GM19328 (cell line): ENCODE data around the gene TMEM236.

ENCODE experiments used
- ATAC-seq: cut with Tn5 transposase; IDR thresholded peaks from one replicate; pipeline ENCODE4 v1.9.1; 2021; ENCODE audit warnings: mild to moderate bottlenecking, moderate library complexity; ENCODE audit not compliant: unreplicated experiment

Gene TMEM236

DNA sequence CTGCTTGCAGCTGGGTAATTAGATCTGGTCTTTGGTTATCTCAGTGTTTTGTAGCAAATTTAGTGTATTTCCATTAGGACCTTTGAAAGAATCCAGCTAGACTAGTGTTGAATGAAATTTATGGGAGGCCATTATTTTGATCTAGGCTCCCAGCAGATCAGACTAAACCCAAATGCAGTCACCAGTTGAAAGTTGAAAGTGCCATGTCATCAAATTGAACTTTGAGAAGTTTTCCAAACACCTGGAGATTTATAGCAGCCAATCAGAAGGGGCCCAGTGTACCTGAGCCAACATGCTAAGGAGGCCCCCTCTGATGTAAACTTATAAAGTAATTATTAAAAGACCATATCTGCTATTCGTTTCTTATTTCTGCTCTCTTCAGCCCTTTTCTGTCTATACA lies 11.3 kb upstream of the TMEM236 start:
- ATAC-seq = no peak

DNA sequence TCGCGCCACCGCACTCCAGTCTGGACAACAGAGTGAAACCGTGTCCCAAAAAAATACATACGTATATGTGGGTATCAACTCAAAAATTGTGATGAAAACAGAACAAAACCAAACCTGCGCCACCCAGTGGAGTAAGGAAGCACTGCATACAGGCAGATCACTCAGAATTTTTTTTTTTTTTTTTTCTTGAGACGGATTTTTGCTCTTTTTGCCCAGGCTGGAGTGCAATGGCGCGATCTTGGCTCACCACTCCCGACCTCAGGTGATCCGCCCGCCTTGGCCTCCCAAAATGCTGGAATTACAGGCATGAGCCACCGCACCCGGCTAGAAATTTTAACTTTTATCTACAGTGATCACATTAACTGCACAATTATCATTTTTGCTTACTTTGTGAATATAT lies 9.1 kb upstream of the TMEM236 start:
- no peak for ATAC-seq

DNA sequence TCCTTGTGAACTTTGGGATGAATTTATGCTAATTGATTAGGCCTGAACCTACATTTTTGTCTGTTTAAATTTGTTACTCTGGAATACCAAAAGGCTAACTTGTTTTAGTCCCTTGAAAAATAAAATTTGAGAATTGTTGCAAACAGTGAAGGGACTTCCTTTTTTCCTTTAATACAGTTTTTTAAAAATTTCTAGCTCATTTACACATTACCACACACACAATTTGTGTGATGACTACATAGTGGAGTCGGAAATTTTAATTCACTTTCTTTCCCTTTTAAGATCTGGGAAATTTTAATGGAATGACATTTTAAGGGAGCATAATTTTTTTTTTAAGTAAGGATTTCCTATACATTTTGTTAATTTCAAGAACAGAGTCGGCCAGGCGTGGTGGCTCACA lies 8.6 kb upstream of the TMEM236 start:
- ATAC-seq = no peak

DNA sequence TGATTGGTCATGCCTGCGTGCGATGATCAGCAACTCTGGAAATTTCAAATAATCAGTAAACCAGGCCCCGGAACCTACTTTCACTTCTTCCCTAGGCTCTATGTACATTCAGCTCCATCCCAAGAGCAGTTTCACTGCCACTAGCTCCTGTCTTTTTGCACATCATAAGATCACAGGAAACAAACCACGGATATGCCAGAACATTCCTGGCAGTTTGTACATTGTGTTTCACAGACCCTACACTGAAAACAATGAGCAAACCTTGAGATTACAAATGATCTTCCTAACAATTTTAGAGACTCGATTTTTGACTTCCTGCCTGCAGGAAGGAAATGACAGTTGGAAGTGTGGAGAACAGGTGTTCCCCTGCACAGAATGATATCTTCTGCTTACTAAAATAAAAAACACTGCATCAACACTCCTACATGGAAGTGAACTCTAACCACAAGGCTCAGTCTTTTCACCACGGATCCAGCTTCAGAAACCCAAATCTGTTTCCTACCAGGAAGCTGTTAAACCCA lies 7.6 kb upstream of the TMEM236 start:
- no peak for ATAC-seq

DNA sequence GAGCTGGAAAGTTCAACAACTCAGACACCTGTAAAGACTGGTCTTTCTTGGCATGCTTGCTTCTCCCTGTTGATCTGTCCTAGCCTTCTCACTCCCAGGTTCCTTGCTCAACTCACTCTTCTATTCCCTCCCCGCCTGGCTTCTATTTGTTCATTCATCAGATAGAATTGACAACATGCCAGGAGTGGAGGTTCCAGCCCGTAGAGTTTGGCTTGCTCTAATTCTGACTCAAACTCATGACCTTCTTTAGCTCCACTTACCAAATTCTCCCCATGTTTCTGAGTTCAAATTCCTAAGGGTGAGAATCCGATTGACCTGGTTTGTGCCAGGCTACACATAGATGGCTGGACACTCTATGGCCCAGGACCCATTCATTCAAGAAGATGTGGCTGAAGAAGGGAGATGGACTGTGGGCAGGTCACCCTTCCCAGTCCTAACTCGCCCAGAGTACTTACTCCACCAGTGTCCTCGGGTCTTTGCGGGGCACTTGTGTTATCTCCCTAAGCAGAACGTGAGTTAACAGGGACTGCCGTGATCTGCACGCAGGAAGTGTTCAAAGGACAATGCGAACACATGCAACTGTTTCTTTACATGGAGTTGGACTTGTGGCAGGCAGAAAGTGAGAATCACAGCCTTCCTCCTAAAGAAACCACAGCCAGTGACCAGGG lies 4.0 kb upstream of the TMEM236 start:
- ATAC-seq = no peak

DNA sequence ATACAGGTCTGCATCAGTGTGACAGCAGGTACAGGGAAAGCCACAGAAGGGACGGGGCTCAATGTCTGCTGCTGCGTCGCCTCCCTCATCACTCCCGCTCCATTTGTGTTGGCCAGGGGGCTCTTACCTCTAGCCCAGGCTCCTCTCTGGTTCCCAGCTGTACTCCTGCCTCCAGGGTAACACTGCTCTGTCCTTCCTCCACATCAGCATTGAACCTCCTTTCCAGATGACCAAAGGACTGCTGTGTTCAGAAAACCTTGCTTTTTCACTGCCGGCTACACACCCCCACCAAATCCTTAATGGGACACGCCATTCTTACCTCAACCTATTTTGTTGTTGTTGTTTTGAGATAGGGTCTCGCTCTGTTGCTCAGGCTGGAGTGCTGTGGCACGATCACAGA lies 2.1 kb upstream of the TMEM236 start:
- no peak for ATAC-seq

DNA sequence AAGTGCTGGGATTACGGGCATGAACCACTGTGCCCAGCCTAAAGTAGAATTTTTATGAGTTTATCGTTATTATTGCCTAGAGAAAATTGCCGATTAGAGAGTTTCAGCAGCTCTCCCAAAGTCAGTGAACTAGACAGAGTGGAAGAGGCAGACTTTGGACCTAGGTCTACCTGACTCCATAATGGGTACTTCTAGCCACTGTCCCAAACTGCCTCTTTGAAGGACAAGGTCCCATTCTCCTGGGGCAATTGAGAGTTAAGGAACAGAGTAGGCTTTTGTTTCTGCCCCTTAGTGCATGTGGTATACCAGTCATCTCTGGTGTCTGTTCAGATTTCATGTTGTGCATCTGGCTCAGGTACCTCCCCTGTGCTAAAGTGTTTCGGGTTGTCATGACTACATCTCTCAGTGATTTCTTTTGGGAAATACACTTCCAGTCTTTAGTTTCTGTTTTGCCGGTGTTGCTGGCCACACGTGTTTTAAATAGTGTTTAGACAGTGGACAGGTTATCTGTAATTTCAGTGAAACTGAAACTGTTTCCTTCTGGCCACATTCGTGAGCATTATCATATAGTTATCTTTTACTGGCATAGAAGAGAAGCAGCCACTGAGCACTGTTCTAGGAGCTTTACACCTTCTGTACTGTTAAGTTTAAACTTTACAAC lies 4.7 kb downstream of the TMEM236 start:
- peak; percentile 68 for ATAC-seq

DNA sequence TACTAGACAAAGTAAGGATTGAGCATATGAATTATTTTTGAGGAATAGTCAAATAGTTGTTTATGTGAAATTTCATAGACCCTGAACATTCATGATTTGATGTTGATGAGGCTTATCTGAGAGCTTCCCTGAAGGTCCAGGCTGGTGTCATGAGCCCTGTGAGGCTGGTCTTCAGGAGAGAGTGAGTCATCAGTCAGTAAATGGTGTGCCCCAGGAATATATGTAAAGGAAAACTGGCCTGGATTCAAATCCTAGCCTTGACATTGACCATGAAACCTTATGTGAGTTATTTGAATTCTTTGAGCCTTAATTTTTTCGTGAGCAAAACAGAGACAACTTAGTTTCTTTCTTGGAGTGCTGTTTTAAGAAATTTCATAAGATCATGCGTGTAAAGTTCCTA lies 6.2 kb downstream of the TMEM236 start:
- ATAC-seq = no peak

DNA sequence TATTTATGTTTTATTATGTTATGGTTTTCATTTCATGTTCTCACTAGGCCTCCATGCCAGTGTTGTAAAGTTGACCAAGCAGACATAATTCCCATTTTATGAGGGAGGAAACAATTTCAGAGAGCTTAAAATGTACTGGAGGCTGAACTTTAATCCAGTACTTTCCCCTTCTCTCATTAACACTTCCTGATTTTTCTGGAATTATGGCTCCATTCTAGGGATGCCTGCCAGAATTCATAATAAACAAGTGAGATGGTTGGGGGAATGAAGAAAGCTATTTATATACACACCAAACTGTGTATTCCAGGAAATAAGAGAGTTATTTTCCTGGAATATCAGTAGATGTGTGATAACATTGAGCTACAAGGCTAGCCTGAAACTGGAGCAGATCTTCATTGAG lies 6.9 kb downstream of the TMEM236 start:
- no peak for ATAC-seq

DNA sequence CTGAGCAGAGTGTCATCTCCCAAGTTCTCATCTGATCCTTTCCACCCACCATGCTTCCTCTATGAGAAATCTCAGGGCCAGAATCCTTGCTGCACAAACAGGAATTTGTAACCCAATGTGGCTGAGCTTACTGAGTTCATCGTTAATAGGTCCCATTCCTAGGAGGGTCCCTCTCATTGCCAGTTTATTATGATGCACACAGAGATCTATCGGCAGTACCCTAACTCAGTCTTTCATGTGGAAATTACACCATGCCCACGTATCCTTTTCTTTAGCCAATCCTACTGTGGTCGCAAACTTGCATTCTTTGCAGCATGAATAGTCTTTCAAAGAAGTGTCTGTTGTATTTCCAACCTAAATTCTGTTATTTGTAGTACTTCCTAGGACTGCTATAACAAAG lies 12.1 kb downstream of the TMEM236 start:
- ATAC-seq = no peak

DNA sequence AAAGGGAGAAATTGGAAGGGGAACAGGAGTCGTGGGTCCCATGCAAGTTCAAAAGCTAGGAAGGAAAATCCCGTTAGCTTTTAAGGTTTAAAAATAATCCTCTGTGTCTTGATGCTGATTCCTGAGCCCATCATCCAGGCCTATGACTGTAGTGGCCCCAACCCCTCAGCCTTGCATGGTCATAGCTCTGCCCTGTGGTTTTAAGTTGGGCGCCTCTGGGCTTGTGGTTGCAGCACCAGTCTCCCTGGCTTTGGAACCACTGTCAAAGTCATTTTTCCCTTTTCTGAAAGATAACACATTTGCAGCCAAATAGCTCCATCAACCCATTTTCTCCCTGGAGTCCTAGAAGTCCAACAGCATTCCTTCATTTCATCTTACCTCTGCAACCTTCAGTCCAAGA lies 13.6 kb downstream of the TMEM236 start:
- no peak for ATAC-seq

DNA sequence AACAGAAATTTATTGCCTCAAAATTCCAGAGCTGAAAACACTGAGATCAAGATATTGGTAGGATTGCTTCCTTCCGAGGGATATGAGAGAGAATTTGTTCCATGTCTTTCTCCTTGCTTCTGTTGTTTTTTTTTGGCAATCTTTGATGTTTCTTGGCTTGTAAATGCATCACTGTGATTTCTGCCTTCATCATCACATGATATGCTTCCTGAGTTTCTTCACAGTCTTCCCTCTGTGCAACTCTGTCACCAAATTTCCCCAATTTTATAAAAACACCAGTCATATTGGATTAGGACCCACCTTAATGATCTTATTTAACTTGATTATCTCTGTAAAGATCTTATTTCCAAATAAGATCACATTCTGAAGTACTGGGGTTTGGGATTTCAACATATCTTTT lies 14.7 kb downstream of the TMEM236 start:
- no peak for ATAC-seq

DNA sequence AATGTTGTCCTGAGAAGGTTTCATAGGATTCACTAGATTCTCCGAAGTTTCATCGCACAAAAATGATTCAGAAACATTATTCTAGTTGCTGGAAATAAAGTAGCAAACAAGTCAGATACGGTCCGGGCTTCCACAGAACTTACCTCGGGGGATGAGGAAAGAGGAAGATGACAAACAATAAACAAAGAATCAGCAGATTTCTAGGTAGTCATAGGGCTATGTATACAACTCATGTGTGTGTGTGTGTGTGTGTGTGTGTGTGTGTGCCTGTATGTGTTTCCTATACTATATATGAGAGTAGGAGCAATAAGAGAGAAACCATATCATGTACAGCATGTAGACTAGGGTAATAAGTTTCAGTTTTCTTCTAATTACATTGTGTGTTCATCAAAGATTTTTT lies 16.5 kb downstream of the TMEM236 start:
- ATAC-seq = no peak

DNA sequence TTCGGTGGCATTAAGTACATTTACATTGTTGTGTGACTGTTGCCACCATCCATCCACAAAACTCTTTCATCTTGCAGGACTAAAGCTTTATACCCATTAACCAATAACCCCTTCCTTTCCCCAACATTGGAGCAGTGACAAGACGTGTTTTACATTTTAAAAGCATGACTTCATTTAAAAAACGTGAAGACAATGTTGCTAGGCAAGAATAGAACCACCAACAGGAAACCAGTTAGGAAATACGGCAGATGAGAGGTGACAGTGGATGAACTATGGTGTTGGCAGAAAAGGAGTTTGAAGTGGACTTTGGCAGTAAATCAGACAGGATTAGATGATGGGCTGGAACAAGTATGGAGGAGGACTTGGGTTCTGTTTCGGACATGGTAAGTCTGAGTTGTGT lies 17.0 kb downstream of the TMEM236 start:
- ATAC-seq = no peak

DNA sequence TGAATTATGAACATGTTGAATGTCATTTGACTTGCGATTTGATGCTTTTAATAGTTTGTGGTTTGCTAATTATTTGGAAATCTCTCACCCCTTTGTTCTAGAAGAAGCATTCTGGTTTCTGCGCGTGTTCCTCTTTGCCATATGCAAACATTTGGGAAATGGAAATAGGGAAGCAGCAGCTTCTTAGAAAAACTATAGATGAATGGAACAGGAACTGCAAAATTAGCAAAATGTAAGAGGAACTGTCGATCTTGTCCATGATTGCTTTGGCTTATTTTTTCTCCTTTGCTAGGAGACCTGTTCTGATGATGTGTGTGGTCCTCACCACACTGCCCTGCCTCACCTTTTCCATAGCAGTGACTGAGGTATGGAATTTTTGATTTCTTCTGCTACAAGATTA lies 19.0 kb downstream of the TMEM236 start:
- ATAC-seq = no peak

DNA sequence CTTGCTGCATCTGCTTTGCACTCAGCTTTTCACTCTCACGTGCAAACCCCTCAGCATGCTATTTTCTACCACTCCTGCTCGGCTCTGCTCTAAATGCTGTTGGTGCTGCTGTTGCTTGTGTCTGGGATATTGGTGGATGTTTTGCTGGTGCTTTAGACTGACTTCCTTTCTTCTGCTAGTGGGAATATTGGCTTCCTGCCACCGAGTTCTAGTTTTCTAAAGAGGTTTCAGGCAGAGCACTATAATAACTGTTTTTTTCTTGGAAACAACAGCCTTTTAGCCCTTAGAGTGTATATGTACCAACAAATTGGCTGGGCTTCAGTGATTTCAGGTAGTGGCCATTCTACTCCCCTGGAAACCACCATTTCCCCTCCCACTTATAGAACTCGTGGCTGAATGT lies 27.8 kb downstream of the TMEM236 start:
- no peak for ATAC-seq

DNA sequence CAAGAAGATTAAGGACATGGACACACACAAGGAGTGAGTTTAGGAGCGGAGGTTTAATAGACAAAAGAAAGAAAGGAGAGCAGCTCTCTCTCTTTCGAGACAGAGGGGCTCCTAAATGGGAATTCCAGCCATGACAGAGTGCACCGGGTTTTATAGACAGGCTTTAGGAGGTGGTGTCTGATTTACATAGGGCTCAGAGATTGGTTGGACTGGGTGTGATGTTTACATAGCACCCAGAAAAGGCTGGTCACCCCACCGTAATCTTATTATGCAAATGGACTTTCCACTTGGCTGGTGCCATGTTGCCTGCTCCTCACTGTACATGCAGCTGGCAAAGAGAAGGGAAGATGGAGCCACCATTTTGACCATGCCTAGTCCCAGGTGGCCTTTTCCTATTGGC lies 28.7 kb downstream of the TMEM236 start:
- ATAC-seq = no peak

DNA sequence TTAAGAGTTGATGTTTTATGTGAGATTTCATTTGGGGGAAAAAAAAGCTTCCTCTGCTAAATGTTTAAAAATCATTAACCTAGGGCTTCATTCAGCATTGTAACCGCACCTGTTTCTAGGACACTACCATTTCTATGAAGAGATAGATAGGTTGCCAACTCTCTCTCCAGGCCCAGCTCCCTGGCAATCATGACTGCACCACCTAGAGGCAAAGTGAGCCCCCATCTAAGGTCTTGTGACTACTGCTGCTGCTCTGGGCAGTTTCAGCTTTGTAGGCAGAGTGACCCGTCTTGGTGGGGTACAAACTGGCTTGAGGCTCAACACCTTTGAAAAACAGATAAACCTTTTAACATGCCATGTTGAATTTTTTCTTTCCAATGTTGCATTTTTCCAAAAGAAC lies 29.9 kb downstream of the TMEM236 start:
- no peak for ATAC-seq

DNA sequence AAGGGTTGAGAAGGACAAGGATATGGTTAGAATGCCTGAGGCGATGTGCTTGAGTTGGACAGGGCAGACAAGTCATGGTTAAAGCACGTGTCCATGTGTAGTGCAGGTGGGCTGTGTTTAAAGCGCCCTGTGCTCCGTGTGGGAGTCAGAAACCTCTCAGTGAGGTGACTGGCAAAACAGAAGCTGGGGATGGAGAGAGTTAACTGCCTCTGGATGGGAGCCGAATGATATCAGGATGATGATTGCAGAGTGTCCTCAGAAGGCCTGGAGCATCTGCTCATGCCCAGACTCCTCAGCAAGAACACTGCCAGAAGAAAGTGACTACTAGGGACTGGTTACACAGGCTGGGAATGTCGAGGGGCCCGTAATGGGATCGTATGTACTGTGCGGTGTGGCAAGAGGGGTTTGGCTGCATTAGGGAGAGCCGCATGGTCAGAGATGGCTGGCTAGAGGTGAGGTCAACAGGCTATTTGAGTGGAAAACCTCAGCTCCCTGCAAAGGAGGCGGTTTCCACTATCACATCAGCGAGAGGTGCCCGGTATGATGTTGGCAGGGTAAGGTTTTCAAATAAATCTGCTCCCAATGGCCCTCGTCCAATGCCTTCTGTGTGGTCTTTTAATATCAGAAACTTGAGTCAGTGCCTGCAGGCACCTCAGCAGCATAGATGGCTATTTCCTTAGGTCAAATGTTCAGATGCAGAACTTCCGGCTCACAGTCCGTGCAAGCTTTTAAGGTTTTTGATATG lies 31.1 kb downstream of the TMEM236 start:
- no peak for ATAC-seq

DNA sequence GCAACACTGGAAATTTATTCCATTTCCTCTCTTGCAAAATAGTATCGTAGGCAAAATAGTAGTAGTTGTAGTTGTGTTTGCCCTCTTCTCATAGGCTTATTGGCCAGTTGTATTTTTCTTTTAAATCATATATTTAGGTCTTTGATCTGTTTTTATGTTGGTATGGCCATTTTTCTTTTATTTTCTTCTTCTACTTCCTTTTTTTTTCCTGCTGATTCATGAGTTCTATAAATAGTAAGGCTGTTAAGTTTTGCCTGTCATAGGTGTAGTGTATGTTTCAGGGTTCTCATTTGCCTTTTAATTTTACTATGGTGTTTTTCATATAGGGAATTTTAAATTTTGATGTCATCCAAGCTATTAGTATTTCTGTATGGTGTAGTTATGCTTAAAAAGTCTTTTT lies 31.8 kb downstream of the TMEM236 start:
- no peak for ATAC-seq

DNA sequence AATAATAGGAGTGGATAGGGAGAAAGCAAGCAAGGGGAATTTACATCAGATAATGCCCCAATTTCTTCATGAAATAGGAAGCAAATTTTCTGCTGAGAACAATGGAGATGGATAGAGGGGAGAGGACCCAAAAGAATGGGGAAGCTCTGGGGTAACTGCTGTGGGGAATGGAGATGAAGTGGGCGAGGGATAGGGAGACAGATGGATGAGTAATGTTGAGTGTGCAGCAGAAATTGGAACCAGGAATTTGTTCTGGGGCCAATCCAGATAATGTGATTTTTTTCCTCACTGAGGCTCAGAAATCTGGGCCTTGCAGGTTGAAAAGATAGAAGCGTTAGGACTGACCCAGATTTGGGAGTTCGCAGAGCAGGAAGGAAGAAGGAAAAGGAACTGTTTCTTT lies 32.7 kb downstream of the TMEM236 start:
- ATAC-seq = no peak

DNA sequence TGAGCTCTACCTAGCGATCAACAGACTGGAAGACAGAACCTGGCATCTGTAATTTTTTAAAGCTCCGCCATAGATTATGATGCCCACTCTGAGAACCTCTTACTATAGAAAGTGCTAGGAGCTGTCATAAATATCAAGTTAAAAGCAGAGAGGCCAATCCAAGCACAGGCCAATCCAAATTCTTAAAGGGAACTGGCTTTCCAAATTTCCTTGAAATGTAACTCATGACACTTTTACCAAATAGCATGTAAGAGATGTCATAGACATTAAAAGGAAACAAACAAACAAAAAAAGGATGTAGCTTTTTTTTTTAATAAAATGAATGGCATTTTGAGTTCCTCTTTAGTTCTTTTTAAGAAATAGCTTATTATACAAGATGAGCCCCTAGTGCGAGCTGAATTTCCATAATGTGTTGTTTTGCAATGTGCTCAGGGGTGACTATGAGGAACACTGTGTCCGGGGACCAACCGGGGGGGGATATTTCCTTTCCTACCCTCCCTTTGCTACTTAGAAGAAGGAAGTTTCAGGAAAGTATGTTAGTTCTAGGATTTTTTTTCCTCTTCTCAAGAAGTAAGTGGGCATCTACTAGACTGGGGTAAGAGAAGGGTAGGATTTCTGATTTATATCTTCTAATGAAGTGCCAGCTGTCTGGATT lies 33.4 kb downstream of the TMEM236 start:
- no peak for ATAC-seq
